ENCODE results near the gene KCNQ1.

KCNQ1 gene

GRCh38 chr11:2750682-2751522 lies 306.1 kb downstream of the KCNQ1 start:
- Histone ChIP-seq H4K20me1 (ENCODE audit: insufficient read depth, low read length) (no peaks in the 10 kb centered on the region), H3K9ac (ENCODE audit: low read length) (no peak overlapping the region), H3K27me3 (ENCODE audit: insufficient read depth, low read length) (0 out of 2 replicates have a peak, but pooled peaks cover 10% of the 10 kb centered on the region), H3K36me3 (ENCODE audit: insufficient read depth, low read length) (no peaks in the 10 kb centered on the region), H3K27ac (ENCODE audit: low read depth, low read length, poor library complexity, severe bottlenecking) (no peak overlapping the region), H3K79me2 (ENCODE audit: insufficient read depth, low read length) (no peaks in the 10 kb centered on the region), H3F3A (ENCODE audit: insufficient read depth, low read length) (no peaks in the 10 kb centered on the region), H3K4me1 (ENCODE audit: insufficient read depth, low read length, severe bottlenecking) (no peaks in the 10 kb centered on the region), H3K4me2 (ENCODE audit: low read length) (no peak overlapping the region), H3K9me2 (ENCODE audit: low read depth, low read length) (no peaks in the 10 kb centered on the region), H2AFZ (ENCODE audit: low read length) (no peak overlapping the region), H3K9me3 (ENCODE audit: low read length) (no peaks in the 10 kb centered on the region), H3K4me3 (ENCODE audit: low read depth, low read length, poor library complexity, severe bottlenecking) (no peak overlapping the region)
- TF ChIP-seq EZH2 (IDR thresholded peaks at IDR 0.05; ENCODE audit: borderline replicate concordance, low read length) (no peak), CTCF (IDR thresholded peaks at IDR 0.05; ENCODE audit: low read length) (no peak)

GRCh38 chr11:2751523-2752203 lies 306.9 kb downstream of the KCNQ1 start:
- H3K4me2 ChIP-seq (ENCODE audit: low read length): no peak overlapping the region
- H3F3A ChIP-seq (ENCODE audit: insufficient read depth, low read length): no peaks in the 10 kb centered on the region
- no peak overlapping the region for H3K27ac ChIP-seq (ENCODE audit: low read depth, low read length, poor library complexity, severe bottlenecking)
- no peaks in the 10 kb centered on the region for H3K9me3 ChIP-seq (ENCODE audit: low read length)
- TF ChIP-seq CTCF (IDR thresholded peaks at IDR 0.05; ENCODE audit: low read length) (no peak), EZH2 (IDR thresholded peaks at IDR 0.05; ENCODE audit: borderline replicate concordance, low read length) (no peak)
- no peak overlapping the region for H2AFZ ChIP-seq (ENCODE audit: low read length)
- 0 out of 2 replicates have a peak, but pooled peaks cover 10% of the 10 kb centered on the region for H3K27me3 ChIP-seq (ENCODE audit: insufficient read depth, low read length)
- H3K4me1 ChIP-seq (ENCODE audit: insufficient read depth, low read length, severe bottlenecking): no peaks in the 10 kb centered on the region
- H3K36me3 ChIP-seq (ENCODE audit: insufficient read depth, low read length): no peaks in the 10 kb centered on the region
- no peak overlapping the region for H3K4me3 ChIP-seq (ENCODE audit: low read depth, low read length, poor library complexity, severe bottlenecking)
- H4K20me1 ChIP-seq (ENCODE audit: insufficient read depth, low read length): no peaks in the 10 kb centered on the region
- H3K79me2 ChIP-seq (ENCODE audit: insufficient read depth, low read length): no peaks in the 10 kb centered on the region
- no peaks in the 10 kb centered on the region for H3K9me2 ChIP-seq (ENCODE audit: low read depth, low read length)
- H3K9ac ChIP-seq (ENCODE audit: low read length): no peak overlapping the region

- Histone ChIP-seq H3K27me3 (ENCODE audit: insufficient read depth, low read length) (0 out of 2 replicates have a peak, but pooled peaks cover 10% of the 10 kb centered on the region), H4K20me1 (ENCODE audit: insufficient read depth, low read length) (no peaks in the 10 kb centered on the region), H3K9me3 (ENCODE audit: low read length) (peaks cover 4% of the 10 kb centered on the region; the same call in 1 of the 2 replicates), H3K36me3 (ENCODE audit: insufficient read depth, low read length) (no peaks in the 10 kb centered on the region; the same call in 1 of the 2 replicates), H3K27ac (ENCODE audit: low read depth, low read length, poor library complexity, severe bottlenecking) (no peak overlapping the region), H3K4me3 (ENCODE audit: low read depth, low read length, poor library complexity, severe bottlenecking) (no peak overlapping the region), H3K79me2 (ENCODE audit: insufficient read depth, low read length) (no peaks in the 10 kb centered on the region), H3K4me2 (ENCODE audit: low read length) (no peak overlapping the region), H3K4me1 (ENCODE audit: insufficient read depth, low read length, severe bottlenecking) (no peaks in the 10 kb centered on the region), H3K9me2 (ENCODE audit: low read depth, low read length) (no peaks in the 10 kb centered on the region), H2AFZ (ENCODE audit: low read length) (no peak overlapping the region), H3K9ac (ENCODE audit: low read length) (no peak overlapping the region), H3F3A (ENCODE audit: insufficient read depth, low read length) (no peaks in the 10 kb centered on the region)
- no peak for TF ChIP-seq CTCF (IDR thresholded peaks at IDR 0.05; ENCODE audit: low read length)
- TF ChIP-seq EZH2 (IDR thresholded peaks at IDR 0.05; ENCODE audit: borderline replicate concordance, low read length): no peak
Measured at GRCh38 chr11:2752204-2752770, 307.5 kb downstream of the KCNQ1 start.
